Measurements from ENCODE around the gene CADPS2.

- TF ChIP-seq CTCF (conservative IDR thresholded peaks at IDR 0.05 in 1 of 2, IDR thresholded peaks at IDR 0.05 in 1 of 2; ENCODE audit: extremely low read depth in 1 of 2, insufficient read depth in 1 of 2, low read depth in 1 of 2, low read length in 2 of 2) (peak; percentile 32 to 50), EZH2 (IDR thresholded peaks at IDR 0.05; ENCODE audit: borderline replicate concordance, low read length) (no peak)
These were observed 82.9 kb downstream of the CADPS2 start for GRCh38 chr7:122803323-122803722.
